Tibial nerve (tissue), 4 donors: ENCODE data around the gene MRPS9. TPM values are rescaled to one million over a fixed set of nuclear protein-coding genes. Genes with fewer than 3 reads are reported as not detected.

Source experiments
- DNase-seq, 2 donors: peaks; one replicate each; pipeline ENCODE4 v3.0.0-alpha.2; 2019; ENCODE audit warnings: low spot score in 2 of 2
- H3K27ac ChIP-seq, 4 donors: fragments of 200-600 bp; sonication (generic) in 3 of 4; one replicate each; pipeline ENCODE4 v1.5.1; 2017 to 2019; ENCODE audit warnings: mild to moderate bottlenecking in 1 of 4
- H3K27me3 ChIP-seq, 2 donors: fragments of 200-600 bp; sonication (generic) in 1 of 2; one replicate each; pipeline versions ENCODE4 v1.5.1 to v1.6.0; 2017 to 2019
- H3K36me3 ChIP-seq, 3 donors: fragments of 200-600 bp; sonication (generic); one replicate each; pipeline ENCODE4 v1.5.1; 2018 to 2019
- H3K4me1 ChIP-seq, 4 donors: fragments of 200-600 bp; sonication (generic) in 3 of 4; one replicate each; pipeline ENCODE4 v1.5.1; 2017 to 2019
- H3K4me3 ChIP-seq, 4 donors: fragments of 200-600 bp; sonication (generic) in 3 of 4; one replicate each; pipeline ENCODE4 v1.5.1; 2017 to 2019; ENCODE audit warnings: mild to moderate bottlenecking in 1 of 4, moderate library complexity in 1 of 4
- H3K9me3 ChIP-seq, 4 donors: fragments of 200-600 bp; sonication (generic) in 3 of 4; one replicate each; pipeline ENCODE4 v1.5.1; 2017 to 2019
- EP300 ChIP-seq, 2 donors: sonication (generic); formaldehyde crosslinking; IDR thresholded peaks; one replicate each; pipeline ENCODE4 v1.6.1; 2017; ENCODE audit warnings: antibody characterized with exemption in 2 of 2, mild to moderate bottlenecking in 1 of 2
- POLR2A ChIP-seq, 2 donors: fragments of 450-650 bp; IDR thresholded peaks; one replicate each; pipeline ENCODE4 v1.6.1; 2017; ENCODE audit warnings: antibody characterized with exemption in 2 of 2, mild to moderate bottlenecking in 2 of 2, moderate library complexity in 2 of 2
- WGBS, 2 donors: methylation state at CpG; one replicate each; pipeline ENCODE4 v1.1.5; 2018; 5-methylcytosine and 5-hydroxymethylcytosine counted together
- total RNA-seq, 4 donors: library from RNA; depleted of rRNA; stranded (reverse); fragments of >200 nt; gene quantifications; one replicate each; pipeline ENCODE4 v1.1.0, GENCODE V29; 2016
- TF ChIP-seq, protein P1 (sequence below), 5 experiments: fragments of 200-600 bp in 3 of 5; fragments of 450-650 bp in 2 of 5; sonication (generic) in 3 of 5; IDR thresholded peaks; one replicate each; pipeline ENCODE4 v1.5.1; 2016 to 2019; ENCODE audit warnings: antibody characterized with exemption in 5 of 5, mild to moderate bottlenecking in 3 of 5, moderate library complexity in 2 of 5

Gene MRPS9
- total RNA-seq, 4 donors from 2014 or later = 11.2 to 16.5 (median 14.1) TPM

- Histone ChIP-seq H3K27ac (no peak overlapping the region), H3K36me3 (peaks cover 0 to 27% (median 0%) of the 10 kb centered on the region in 3 donors), H3K4me3 (no peak overlapping the region), H3K27me3 (no peaks in the 10 kb centered on the region), H3K9me3 (no peaks in the 10 kb centered on the region), H3K4me1 (peaks cover 0 to under 1% (median under 1%) of the 10 kb centered on the region in 4 donors)
- WGBS, 2 donors = 85 to 87% methylated on average over 1 of the region's 1 CpG
- no peak for DNase-seq
- TF ChIP-seq EP300 (IDR thresholded peaks at IDR 0.05) (no peak), POLR2A (IDR thresholded peaks at IDR 0.05) (no peak)
- TF ChIP-seq, protein P1, sequence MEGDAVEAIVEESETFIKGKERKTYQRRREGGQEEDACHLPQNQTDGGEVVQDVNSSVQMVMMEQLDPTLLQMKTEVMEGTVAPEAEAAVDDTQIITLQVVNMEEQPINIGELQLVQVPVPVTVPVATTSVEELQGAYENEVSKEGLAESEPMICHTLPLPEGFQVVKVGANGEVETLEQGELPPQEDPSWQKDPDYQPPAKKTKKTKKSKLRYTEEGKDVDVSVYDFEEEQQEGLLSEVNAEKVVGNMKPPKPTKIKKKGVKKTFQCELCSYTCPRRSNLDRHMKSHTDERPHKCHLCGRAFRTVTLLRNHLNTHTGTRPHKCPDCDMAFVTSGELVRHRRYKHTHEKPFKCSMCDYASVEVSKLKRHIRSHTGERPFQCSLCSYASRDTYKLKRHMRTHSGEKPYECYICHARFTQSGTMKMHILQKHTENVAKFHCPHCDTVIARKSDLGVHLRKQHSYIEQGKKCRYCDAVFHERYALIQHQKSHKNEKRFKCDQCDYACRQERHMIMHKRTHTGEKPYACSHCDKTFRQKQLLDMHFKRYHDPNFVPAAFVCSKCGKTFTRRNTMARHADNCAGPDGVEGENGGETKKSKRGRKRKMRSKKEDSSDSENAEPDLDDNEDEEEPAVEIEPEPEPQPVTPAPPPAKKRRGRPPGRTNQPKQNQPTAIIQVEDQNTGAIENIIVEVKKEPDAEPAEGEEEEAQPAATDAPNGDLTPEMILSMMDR (IDR thresholded peaks at IDR 0.05) = no peak
Observed at GRCh38 chr2:105085525-105085924, 47.7 kb downstream of the MRPS9 start.

GRCh38 chr2:105087273-105087672 is 49.4 kb downstream of the MRPS9 start:
- no peak for TF ChIP-seq POLR2A (IDR thresholded peaks at IDR 0.05)
- TF ChIP-seq, protein P1 (IDR thresholded peaks at IDR 0.05) = no peak
- no peak for TF ChIP-seq EP300 (IDR thresholded peaks at IDR 0.05)
- no peak for DNase-seq
- 43 to 100% methylated on average over 1 of the region's 1 CpG for WGBS, 2 donors
- no peak overlapping the region for H3K4me3 ChIP-seq
- H3K36me3 ChIP-seq = peaks cover 0 to 14% (median 0%) of the 10 kb centered on the region in 3 donors
- H3K9me3 ChIP-seq = no peaks in the 10 kb centered on the region
- H3K27ac ChIP-seq = no peak overlapping the region
- H3K4me1 ChIP-seq = no peaks in the 10 kb centered on the region
- no peaks in the 10 kb centered on the region for H3K27me3 ChIP-seq

GRCh38 chr2:105090091-105090490 is 52.2 kb downstream of the MRPS9 start:
- H3K4me3 ChIP-seq = no peak overlapping the region
- H3K27ac ChIP-seq = no peak overlapping the region
- WGBS, 2 donors = 84 to 86% methylated on average over 5 of the region's 5 CpGs
- no peaks in the 10 kb centered on the region for H3K9me3 ChIP-seq
- no peaks in the 10 kb centered on the region for H3K27me3 ChIP-seq
- H3K4me1 ChIP-seq = no peaks in the 10 kb centered on the region
- no peak for DNase-seq
- no peak for TF ChIP-seq EP300 (IDR thresholded peaks at IDR 0.05)
- TF ChIP-seq, protein P1 (IDR thresholded peaks at IDR 0.05) = no peak
- no peak for TF ChIP-seq POLR2A (IDR thresholded peaks at IDR 0.05)
- peaks cover 0 to 28% (median 0%) of the 10 kb centered on the region in 3 donors for H3K36me3 ChIP-seq

DNA sequence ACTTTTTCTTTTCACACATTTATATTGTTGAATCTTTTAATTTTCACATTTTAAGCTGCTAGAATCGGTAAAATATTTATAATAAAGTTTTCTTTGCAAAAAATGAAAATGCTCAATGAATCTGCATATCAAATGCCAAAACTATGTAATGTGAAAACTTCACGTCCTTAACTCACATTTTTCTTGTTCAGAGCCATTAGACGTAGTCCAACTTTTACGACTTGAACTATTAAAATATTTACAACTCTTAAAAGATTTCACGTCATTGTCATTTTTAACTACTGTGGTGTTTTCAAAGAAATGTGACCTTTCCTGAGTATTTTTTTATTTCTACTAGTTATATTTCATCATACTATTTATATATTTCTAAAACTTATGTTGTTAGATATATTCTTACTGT is 54.9 kb downstream of the MRPS9 start:
- Histone ChIP-seq H3K27me3 (no peaks in the 10 kb centered on the region), H3K36me3 (peaks cover 0 to 40% (median 0%) of the 10 kb centered on the region in 3 donors), H3K27ac (no peak overlapping the region), H3K4me1 (no peaks in the 10 kb centered on the region), H3K9me3 (no peaks in the 10 kb centered on the region), H3K4me3 (no peak overlapping the region)
- WGBS, 2 donors = 79 to 84% methylated on average over 5 of the region's 5 CpGs
- DNase-seq = no peak
- TF ChIP-seq POLR2A (IDR thresholded peaks at IDR 0.05) (no peak), EP300 (IDR thresholded peaks at IDR 0.05) (no peak)
- TF ChIP-seq, protein P1 (IDR thresholded peaks at IDR 0.05) = no peak

- DNase-seq = no peak
- no peaks in the 10 kb centered on the region for H3K27me3 ChIP-seq
- H3K4me3 ChIP-seq = no peak overlapping the region
- peaks cover 0 to 66% (median 0%) of the 10 kb centered on the region in 3 donors for H3K36me3 ChIP-seq
- H3K27ac ChIP-seq = no peak overlapping the region
- 89 to 97% methylated on average over 1 of the region's 1 CpG for WGBS, 2 donors
- TF ChIP-seq EP300 (IDR thresholded peaks at IDR 0.05) (no peak), POLR2A (IDR thresholded peaks at IDR 0.05) (no peak)
- TF ChIP-seq, protein P1 (IDR thresholded peaks at IDR 0.05) = no peak
- no peaks in the 10 kb centered on the region for H3K9me3 ChIP-seq
- no peaks in the 10 kb centered on the region for H3K4me1 ChIP-seq
Observed at GRCh38 chr2:105099153-105099552, 61.3 kb downstream of the MRPS9 start.
